HepG2 (cell line): Measurements from ENCODE around the gene TOM1L1. TPM values are rescaled to one million over a fixed set of nuclear protein-coding genes. Genes with fewer than 3 reads are reported as not detected.

Source experiments
- ATAC-seq: fragments of 200-7000 bp; cut with Tn5 transposase; 3 replicates; pipeline ENCODE4 v1.9.1; 2020; ENCODE audit warnings: mild to moderate bottlenecking, moderate library complexity
- BruUV-seq: library from RNA; stranded (reverse); fragments of 400-500 nt; replicated peaks from 2 replicates; lab custom pipeline; 2021; lab: Mats Ljungman, UMichigan
- CTCF ChIA-PET: fragments of 300-600 bp; formaldehyde crosslinking; extraction: SDS; loops from one replicate; lab custom pipeline; 2021; ENCODE audit warnings: low total read pairs, inconsistent platforms, low intra/inter-chr PET ratio; lab: Yijun Ruan, JAX
- POLR2A ChIA-PET: fragments of 350-600 bp; sonication (Branson Sonifier 250); formaldehyde crosslinking; loops from one replicate; lab custom pipeline; 2020; ENCODE audit warnings: antibody characterized with exemption, inconsistent platforms; lab: Yijun Ruan, JAX
- DNase-seq: peaks from one replicate; pipeline ENCODE4 v3.0.0-alpha.2; 2015; ENCODE audit warnings: low spot score
- FAIRE-seq: peaks from 3 replicates; lab custom pipeline; 2011; peaks lifted over from hg19 to GRCh38; lab: Jason Lieb, UNC
- H2AFZ ChIP-seq: one replicate; pipeline ENCODE4 v1.6.1; 2011; ENCODE audit warnings: low read length, inconsistent platforms
- H3K27ac ChIP-seq: fragments of 300-600 bp; 3 replicates; pipeline ENCODE4 v1.8.0; 2011; ENCODE audit warnings: mixed run types, mild to moderate bottlenecking, mixed read lengths, low read length, inconsistent platforms; ENCODE audit not compliant: insufficient read depth; ENCODE audit errors: extremely low read length
- H3K27me3 ChIP-seq, 2 experiments: fragments of 200-600 bp in 1 of 2; 2 replicates in 1 of 2; 3 replicates in 1 of 2; pipeline versions ENCODE4 v1.6.0 to v1.8.0; 2011; ENCODE audit warnings: low read length in 2 of 2, mild to moderate bottlenecking in 2 of 2, moderate library complexity in 2 of 2, inconsistent platforms in 1 of 2; ENCODE audit not compliant: insufficient read depth in 2 of 2, control insufficient read depth in 1 of 2
- H3K36me3 ChIP-seq, 2 experiments: fragments of 200-600 bp in 1 of 2; replicated peaks in 1 of 2; 2 replicates in 1 of 2; 3 replicates in 1 of 2; pipeline versions ENCODE4 v1.5.1 to v1.8.0; 2011; ENCODE audit warnings: low read length in 2 of 2, inconsistent platforms in 1 of 2; ENCODE audit not compliant: insufficient read depth in 2 of 2, control insufficient read depth in 1 of 2
- H3K4me1 ChIP-seq: 2 replicates; pipeline ENCODE4 v1.5.1; 2012; ENCODE audit warnings: low read length, inconsistent platforms; ENCODE audit not compliant: insufficient read depth
- H3K4me2 ChIP-seq: 2 replicates; pipeline ENCODE4 v1.6.0; 2011; ENCODE audit warnings: low read depth, low read length, inconsistent platforms
- H3K4me3 ChIP-seq, 3 experiments: fragments of 200-600 bp in 1 of 3; sonication (generic), shearing (Covaris generic) in 1 of 3; replicated peaks in 1 of 3; 2 replicates each; pipeline ENCODE4 v1.5.1; 2011 to 2016; ENCODE audit warnings: low read length in 3 of 3, inconsistent platforms in 2 of 3, low read depth in 2 of 3, mild to moderate bottlenecking in 2 of 3, control low read depth in 1 of 3, mixed read lengths in 1 of 3; ENCODE audit not compliant: insufficient read depth in 1 of 3
- H3K79me2 ChIP-seq: one replicate; pipeline ENCODE4 v1.6.1; 2011; ENCODE audit warnings: low read length, inconsistent platforms; ENCODE audit not compliant: insufficient read depth
- H3K9ac ChIP-seq: 2 replicates; pipeline ENCODE4 v1.6.0; 2011; ENCODE audit warnings: mild to moderate bottlenecking, low read depth, low read length, inconsistent platforms; ENCODE audit not compliant: insufficient read depth
- H3K9me3 ChIP-seq: 2 replicates; pipeline ENCODE4 v1.5.1; 2012; ENCODE audit warnings: mild to moderate bottlenecking, low read length
- H4K20me1 ChIP-seq: 2 replicates; pipeline ENCODE4 v1.6.0; 2011; ENCODE audit warnings: inconsistent platforms, mild to moderate bottlenecking, low read length, moderate library complexity; ENCODE audit not compliant: insufficient read depth
- AHDC1 ChIP-seq: sonication (generic); formaldehyde crosslinking; IDR thresholded peaks from 2 replicates; pipeline ENCODE4 v1.5.1; 2020; ENCODE audit warnings: mild to moderate bottlenecking, missing genetic modification reagents, borderline replicate concordance
- BATF2 ChIP-seq: sonication (generic); formaldehyde crosslinking; IDR thresholded peaks from 2 replicates; pipeline ENCODE4 v1.8.0; 2022; ENCODE audit warnings: mild to moderate bottlenecking, missing genetic modification reagents, moderate library complexity
- CBX1 ChIP-seq: IDR thresholded peaks from one replicate; pipeline ENCODE4 v1.6.1; 2016; ENCODE audit warnings: antibody characterized with exemption, low read depth
- FOXC1 ChIP-seq: sonication (generic); formaldehyde crosslinking; IDR thresholded peaks from 2 replicates; pipeline ENCODE4 v1.8.0; 2022; ENCODE audit warnings: mild to moderate bottlenecking, missing genetic modification reagents, borderline replicate concordance
- GZF1 ChIP-seq: sonication (generic); formaldehyde crosslinking; IDR thresholded peaks from 2 replicates; pipeline ENCODE4 v1.5.1; 2020; ENCODE audit warnings: mild to moderate bottlenecking, missing genetic modification reagents
- HHEX ChIP-seq: IDR thresholded peaks from 2 replicates; pipeline ENCODE4 v1.6.1; 2016; ENCODE audit warnings: control low read depth
- HMG20A ChIP-seq: IDR thresholded peaks from 2 replicates; pipeline ENCODE4 v1.6.1; 2016; ENCODE audit warnings: borderline replicate concordance
- IKZF5 ChIP-seq: IDR thresholded peaks from 2 replicates; pipeline ENCODE4 v1.6.1; 2018; ENCODE audit warnings: missing genetic modification reagents, mild to moderate bottlenecking, missing compliant biosample characterization
- KDM5B ChIP-seq: sonication (generic); formaldehyde crosslinking; IDR thresholded peaks from 2 replicates; pipeline ENCODE4 v1.4.0; 2020; ENCODE audit warnings: missing genetic modification reagents, mild to moderate bottlenecking, borderline replicate concordance
- KLF6 ChIP-seq: IDR thresholded peaks from 2 replicates; pipeline ENCODE4 v1.8.0; 2016; ENCODE audit warnings: missing biosample characterization, missing genetic modification reagents
- NFRKB ChIP-seq: fragments of 450-650 bp; IDR thresholded peaks from 2 replicates; pipeline ENCODE4 v1.6.1; 2017
- TAF1 ChIP-seq: sonication (generic); formaldehyde crosslinking; IDR thresholded peaks from 2 replicates; pipeline ENCODE4 v1.4.0; 2020; ENCODE audit warnings: missing genetic modification reagents
- TRAFD1 ChIP-seq: sonication (generic); formaldehyde crosslinking; IDR thresholded peaks from 2 replicates; pipeline ENCODE4 v1.5.1; 2020; ENCODE audit warnings: missing genetic modification reagents, mild to moderate bottlenecking, borderline replicate concordance
- ZBTB21 ChIP-seq: sonication (generic); formaldehyde crosslinking; IDR thresholded peaks from 2 replicates; pipeline ENCODE4 v1.4.0; 2020; ENCODE audit warnings: missing genetic modification reagents
- ZFP36L1 ChIP-seq: sonication (generic); formaldehyde crosslinking; IDR thresholded peaks from 2 replicates; pipeline ENCODE4 v1.8.0; 2022; ENCODE audit warnings: mild to moderate bottlenecking, missing genetic modification reagents, moderate library complexity
- ZNF263 ChIP-seq: sonication (generic); formaldehyde crosslinking; IDR thresholded peaks from 2 replicates; pipeline ENCODE4 v1.4.0; 2020; ENCODE audit warnings: missing genetic modification reagents
- ZNF577 ChIP-seq: sonication (generic); formaldehyde crosslinking; IDR thresholded peaks from 2 replicates; pipeline ENCODE4 v1.4.0; 2020; ENCODE audit warnings: mild to moderate bottlenecking, low read depth, missing genetic modification reagents, borderline replicate concordance
- ZNF720 ChIP-seq: sonication (generic); formaldehyde crosslinking; IDR thresholded peaks from 2 replicates; pipeline ENCODE4 v1.4.0; 2020; ENCODE audit warnings: missing genetic modification reagents
- ZNF879 ChIP-seq: sonication (generic); formaldehyde crosslinking; IDR thresholded peaks from 2 replicates; pipeline ENCODE4 v1.8.1; 2023; ENCODE audit warnings: missing genetic modification reagents
- WGBS: methylation state at CpG from one replicate; pipeline ENCODE4 v1.1.6; 2017; ENCODE audit warnings: low lambda C conversion rate; 5-methylcytosine and 5-hydroxymethylcytosine counted together
- in situ Hi-C: cut with HindIII; loops from 2 replicates; pipeline ENCODE4 v1.10.0; 2017; ENCODE audit warnings: low pct_unique_long_range_greater_than_20kb; ENCODE audit not compliant: extremely low pct_ligation_motif_present
- intact Hi-C: fragments of 100-400 bp; cut with micrococcal nuclease; formaldehyde crosslinking; loops from one replicate; pipeline ENCODE4 v1.10.0; 2022; ENCODE audit not compliant: unreplicated experiment
- polyA plus RNA-seq, 8 experiments: library from polyadenylated mRNA; depleted of rRNA in 3 of 8; stranded (reverse) in 7 of 8; unstranded in 1 of 8; fragments of >200 nt; fragmentation: Illumina TruSeq in 4 of 8; extraction: Trizol in 4 of 8; gene quantifications; 2 replicates each; pipeline versions ENCODE4 v1.2.1 to v1.2.3, GENCODE V29; 2011 to 2016; ENCODE audit warnings: low read depth in 4 of 8, missing spikeins in 1 of 8, mixed read lengths in 1 of 8; ENCODE audit not compliant: insufficient read depth in 1 of 8
- total RNA-seq, 5 experiments: library from RNA; depleted of rRNA; stranded (reverse); fragments of >200 nt; fragmentation: Illumina TruSeq; extraction: Trizol; gene quantifications; 2 replicates each; pipeline ENCODE4 v1.2.3, GENCODE V29; 2016; ENCODE audit warnings: low read depth in 1 of 5

TOM1L1 gene
- total and polyA plus RNA-seq, 2 of the 13 experiments (the other 11 are each of a cell fraction or from before 2014, with no cell fraction given), result 45.3 to 51.3 TPM

- DNase-seq (no peak), FAIRE-seq (no peak), ATAC-seq (no peak)
- no peak overlapping the region for H2AFZ ChIP-seq
- ChIA-PET CTCF (no interaction called here), POLR2A (no interaction called here)
- H3K36me3 ChIP-seq, result peaks cover 13 to 39% of the 10 kb centered on the region in 2 experiments
- H4K20me1 ChIP-seq, result no peaks in the 10 kb centered on the region
- no peaks in the 10 kb centered on the region for H3K27me3 ChIP-seq
- H3K9me3 ChIP-seq, result peaks cover 13% of the 10 kb centered on the region
- 98% methylated on average over 6 of the region's 6 CpGs for WGBS
- no peak overlapping the region for H3K27ac ChIP-seq
- H3K4me2 ChIP-seq, result no peak overlapping the region
- no TSS peak for BruUV-seq
- intact Hi-C loops (no loop called here), in situ Hi-C loops (no loop called here)
- no peaks in the 10 kb centered on the region for H3K79me2 ChIP-seq
- no peak overlapping the region for H3K9ac ChIP-seq
- H3K4me3 ChIP-seq, result no peak overlapping the region
- H3K4me1 ChIP-seq, result 0 out of 2 replicates have a peak, but pooled peaks cover 2% of the 10 kb centered on the region
- TF ChIP-seq KLF6 (CRISPR knock-in tag) (no peak), AHDC1 (CRISPR knock-in tag) (no peak), IKZF5 (CRISPR knock-in tag) (no peak), FOXC1 (CRISPR knock-in tag) (no peak), NFRKB (no peak), ZNF577 (CRISPR knock-in tag) (no peak), TRAFD1 (CRISPR knock-in tag) (no peak), ZFP36L1 (CRISPR knock-in tag) (no peak), HMG20A (CRISPR knock-in tag) (no peak), GZF1 (no peak), HHEX (CRISPR knock-in tag) (no peak), KDM5B (CRISPR knock-in tag) (no peak), CBX1 (no peak), ZNF720 (CRISPR knock-in tag) (no peak), BATF2 (CRISPR knock-in tag) (no peak), ZNF879 (CRISPR knock-in tag) (no peak), TAF1 (no peak), ZNF263 (CRISPR knock-in tag) (no peak), ZBTB21 (CRISPR knock-in tag) (no peak)
Observed at GRCh38 chr17:54920819-54921218, 20.2 kb downstream of the TOM1L1 start.
